Liver (tissue), 9 donors: ENCODE measurements around the gene CDC45. TPM values are rescaled to one million over a fixed set of nuclear protein-coding genes. Genes with fewer than 3 reads are reported as not detected.

ENCODE experiments used
- DNase-seq: peaks from one replicate; pipeline ENCODE4 v3.0.0-alpha.2; 2017; ENCODE audit warnings: low spot score
- H3K27ac ChIP-seq, 2 donors: one replicate each; pipeline ENCODE4 v1.7.0; 2013; ENCODE audit warnings: inconsistent platforms in 2 of 2, low read length in 2 of 2, control low read depth in 1 of 2, low read depth in 1 of 2, mild to moderate bottlenecking in 1 of 2
- H3K27me3 ChIP-seq, 4 donors: one replicate each; pipeline versions ENCODE4 v1.6.1 to v1.7.0; 2013; ENCODE audit warnings: low read length in 3 of 4, inconsistent platforms in 1 of 4, mild to moderate bottlenecking in 1 of 4, moderate library complexity in 1 of 4; ENCODE audit not compliant: control insufficient read depth in 4 of 4, insufficient read depth in 4 of 4
- H3K36me3 ChIP-seq, 4 donors: one replicate each; pipeline versions ENCODE4 v1.6.1 to v1.7.0; 2013; ENCODE audit warnings: low read length in 3 of 4, mild to moderate bottlenecking in 3 of 4, low read depth in 1 of 4, moderate library complexity in 1 of 4; ENCODE audit not compliant: control insufficient read depth in 4 of 4, insufficient read depth in 3 of 4
- H3K4me1 ChIP-seq, 4 donors: one replicate each; pipeline versions ENCODE4 v1.6.1 to v1.7.0; 2013; ENCODE audit warnings: low read length in 3 of 4, mild to moderate bottlenecking in 3 of 4, moderate library complexity in 1 of 4; ENCODE audit not compliant: control insufficient read depth in 4 of 4, insufficient read depth in 4 of 4
- H3K4me3 ChIP-seq, 3 donors: one replicate each; pipeline versions ENCODE4 v1.6.1 to v1.7.0; 2013; ENCODE audit warnings: low read length in 3 of 3, control low read depth in 1 of 3, low read depth in 1 of 3, mild to moderate bottlenecking in 1 of 3
- H3K9ac ChIP-seq, 2 donors: one replicate each; pipeline ENCODE4 v1.7.0; 2013; ENCODE audit warnings: low read length in 2 of 2, mild to moderate bottlenecking in 2 of 2, moderate library complexity in 2 of 2, control low read depth in 1 of 2, low read depth in 1 of 2
- H3K9me3 ChIP-seq, 4 donors: one replicate each; pipeline versions ENCODE4 v1.6.1 to v1.7.0; 2013; ENCODE audit warnings: low read length in 3 of 4; ENCODE audit not compliant: control insufficient read depth in 4 of 4
- EGR1 ChIP-seq, 2 donors: IDR thresholded peaks; 2 replicates each; pipeline ENCODE4 v1.6.1; 2016 to 2018; ENCODE audit warnings: antibody characterized with exemption in 2 of 2, low read depth in 2 of 2
- FOXA1 ChIP-seq: IDR thresholded peaks from 2 replicates; pipeline ENCODE4 v1.6.1; 2016; ENCODE audit warnings: antibody characterized with exemption
- HNF4A ChIP-seq, 2 donors: conservative IDR thresholded peaks; 2 replicates each; pipeline ENCODE4 v1.6.1; 2016; ENCODE audit warnings: antibody characterized with exemption in 2 of 2, mild to moderate bottlenecking in 2 of 2
- RAD21 ChIP-seq, 2 donors: IDR thresholded peaks; 2 replicates each; pipeline ENCODE4 v1.6.1; 2016; ENCODE audit warnings: antibody characterized with exemption in 2 of 2, mild to moderate bottlenecking in 2 of 2
- RXRA ChIP-seq, 2 donors: IDR thresholded peaks; 2 replicates each; pipeline ENCODE4 v1.6.1; 2017 to 2018; ENCODE audit warnings: antibody characterized with exemption in 2 of 2, mild to moderate bottlenecking in 1 of 2
- SP1 ChIP-seq: IDR thresholded peaks from 2 replicates; pipeline ENCODE4 v1.6.1; 2018; ENCODE audit warnings: antibody characterized with exemption, mild to moderate bottlenecking
- YY1 ChIP-seq: IDR thresholded peaks from 2 replicates; pipeline ENCODE4 v1.6.1; 2016; ENCODE audit warnings: antibody characterized with exemption, mild to moderate bottlenecking
- WGBS: extraction: QIAGEN DNeasy Blood & Tissue Kit; methylation state at CpG from one replicate; pipeline ENCODE4 v1.1.7; 2013; 5-methylcytosine and 5-hydroxymethylcytosine counted together
- polyA plus RNA-seq, 2 donors: library from polyadenylated mRNA; stranded (reverse) in 1 of 2; unstranded in 1 of 2; fragments of 200-250 nt in 1 of 2; fragments of >200 nt in 1 of 2; fragmentation: Nextera tagmentation in 1 of 2; extraction: Ambion mirVana in 1 of 2; gene quantifications; one replicate each; pipeline versions ENCODE4 v1.2.1 to v1.2.3, GENCODE V29; 2013 to 2015
- total RNA-seq, 2 donors: library from RNA; depleted of rRNA; stranded (reverse); fragments of >200 nt; gene quantifications; one replicate each; pipeline ENCODE4 v1.2.3, GENCODE V29; 2014
- TF ChIP-seq, protein P1 (sequence below): IDR thresholded peaks from 2 replicates; pipeline ENCODE4 v1.6.1; 2016; ENCODE audit warnings: antibody characterized with exemption
- TF ChIP-seq, protein P2 (sequence below): IDR thresholded peaks from 2 replicates; pipeline ENCODE4 v1.6.1; 2016; ENCODE audit warnings: antibody characterized with exemption
- TF ChIP-seq, protein P3 (sequence below): IDR thresholded peaks from 2 replicates; pipeline ENCODE4 v1.6.1; 2016; ENCODE audit warnings: antibody characterized with exemption, mild to moderate bottlenecking
- donor health status: healthy.
- donor health status: healthy.
- donor health status: healthy.
- donor health status: healthy.
- donor health status: healthy.

CDC45 gene
- total and polyA plus RNA-seq, 4 donors, result 0.33 to 15.5 (median 0.94) TPM

DNA sequence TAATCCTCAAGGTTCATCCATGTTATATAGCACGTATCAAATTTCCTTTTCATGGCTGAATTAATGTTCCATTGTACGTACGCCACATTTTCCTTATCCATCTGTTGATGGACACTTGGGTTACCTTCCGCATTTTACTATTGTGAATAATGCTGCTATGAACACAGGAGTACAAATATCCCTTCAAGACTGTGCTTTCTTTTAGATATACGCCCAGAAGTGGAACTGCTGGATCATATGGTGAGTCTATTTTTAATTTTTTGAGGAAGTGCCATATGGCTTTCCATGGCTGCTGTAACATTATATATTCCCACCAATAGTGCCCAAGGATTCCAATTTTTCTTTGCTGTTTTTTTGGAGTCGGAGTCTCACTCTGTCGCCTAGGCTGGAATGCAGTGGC, 41.4 kb upstream of the CDC45 start:
- Histone ChIP-seq H3K27me3 (no peaks in the 10 kb centered on the region), H3K27ac (no peak overlapping the region), H3K9me3 (no peaks in the 10 kb centered on the region), H3K4me1 (peaks cover 0 to 9% (median 3%) of the 10 kb centered on the region in 4 donors), H3K4me3 (no peak overlapping the region), H3K36me3 (peaks cover 3 to 17% (median 11%) of the 10 kb centered on the region in 4 donors), H3K9ac (no peak overlapping the region)
- no peak for DNase-seq
- TF ChIP-seq RAD21 (IDR thresholded peaks at IDR 0.05) (no peak), HNF4A (conservative IDR thresholded peaks at IDR 0.05) (no peak), EGR1 (IDR thresholded peaks at IDR 0.05; ENCODE audit: low read depth in 2 of 2) (no peak), YY1 (no peak)
- TF ChIP-seq, protein P1, sequence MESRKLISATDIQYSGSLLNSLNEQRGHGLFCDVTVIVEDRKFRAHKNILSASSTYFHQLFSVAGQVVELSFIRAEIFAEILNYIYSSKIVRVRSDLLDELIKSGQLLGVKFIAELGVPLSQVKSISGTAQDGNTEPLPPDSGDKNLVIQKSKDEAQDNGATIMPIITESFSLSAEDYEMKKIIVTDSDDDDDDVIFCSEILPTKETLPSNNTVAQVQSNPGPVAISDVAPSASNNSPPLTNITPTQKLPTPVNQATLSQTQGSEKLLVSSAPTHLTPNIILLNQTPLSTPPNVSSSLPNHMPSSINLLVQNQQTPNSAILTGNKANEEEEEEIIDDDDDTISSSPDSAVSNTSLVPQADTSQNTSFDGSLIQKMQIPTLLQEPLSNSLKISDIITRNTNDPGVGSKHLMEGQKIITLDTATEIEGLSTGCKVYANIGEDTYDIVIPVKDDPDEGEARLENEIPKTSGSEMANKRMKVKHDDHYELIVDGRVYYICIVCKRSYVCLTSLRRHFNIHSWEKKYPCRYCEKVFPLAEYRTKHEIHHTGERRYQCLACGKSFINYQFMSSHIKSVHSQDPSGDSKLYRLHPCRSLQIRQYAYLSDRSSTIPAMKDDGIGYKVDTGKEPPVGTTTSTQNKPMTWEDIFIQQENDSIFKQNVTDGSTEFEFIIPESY, result no peak
- TF ChIP-seq, protein P2, sequence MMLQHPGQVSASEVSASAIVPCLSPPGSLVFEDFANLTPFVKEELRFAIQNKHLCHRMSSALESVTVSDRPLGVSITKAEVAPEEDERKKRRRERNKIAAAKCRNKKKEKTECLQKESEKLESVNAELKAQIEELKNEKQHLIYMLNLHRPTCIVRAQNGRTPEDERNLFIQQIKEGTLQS, result no peak
- 84% methylated on average over 7 of the region's 7 CpGs for WGBS

DNA sequence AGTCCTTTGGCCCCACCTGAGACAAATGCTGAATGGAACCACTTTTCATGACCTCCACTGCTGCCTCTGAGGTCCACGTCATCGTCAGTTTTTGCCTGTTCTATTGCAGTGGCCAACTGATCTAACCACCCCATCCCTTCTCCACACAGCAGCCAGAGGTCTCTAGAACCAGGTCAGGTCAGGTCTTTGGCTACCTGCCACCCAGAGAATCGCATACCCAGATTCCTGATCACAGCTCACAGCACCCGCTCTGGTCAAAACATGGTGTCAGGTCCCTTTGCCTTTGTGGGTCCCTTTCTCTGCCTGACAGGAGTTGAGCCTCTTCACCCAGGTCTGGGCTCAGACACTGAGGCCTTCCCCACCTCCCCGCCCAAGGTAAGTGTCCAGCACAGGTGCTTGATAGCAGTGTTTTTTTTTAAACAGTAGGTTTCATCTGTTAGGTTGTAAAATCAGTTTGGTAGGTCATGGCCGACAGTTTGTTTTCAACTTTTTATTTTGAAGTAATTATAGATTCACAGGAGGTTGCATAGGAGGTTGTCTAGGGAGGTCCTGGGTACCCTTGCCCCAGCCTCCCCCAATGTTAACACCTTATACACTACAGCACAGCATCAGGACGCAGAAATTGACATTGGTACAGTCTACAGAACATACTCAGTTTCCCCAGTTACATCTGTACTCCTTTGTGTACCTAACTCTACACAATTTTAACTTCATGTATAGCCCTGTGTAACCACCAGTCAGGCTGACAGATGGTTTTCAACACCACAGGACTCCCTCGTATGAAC, 39.1 kb upstream of the CDC45 start:
- H3K9me3 ChIP-seq, result no peaks in the 10 kb centered on the region
- DNase-seq, result no peak
- TF ChIP-seq, protein P3, sequence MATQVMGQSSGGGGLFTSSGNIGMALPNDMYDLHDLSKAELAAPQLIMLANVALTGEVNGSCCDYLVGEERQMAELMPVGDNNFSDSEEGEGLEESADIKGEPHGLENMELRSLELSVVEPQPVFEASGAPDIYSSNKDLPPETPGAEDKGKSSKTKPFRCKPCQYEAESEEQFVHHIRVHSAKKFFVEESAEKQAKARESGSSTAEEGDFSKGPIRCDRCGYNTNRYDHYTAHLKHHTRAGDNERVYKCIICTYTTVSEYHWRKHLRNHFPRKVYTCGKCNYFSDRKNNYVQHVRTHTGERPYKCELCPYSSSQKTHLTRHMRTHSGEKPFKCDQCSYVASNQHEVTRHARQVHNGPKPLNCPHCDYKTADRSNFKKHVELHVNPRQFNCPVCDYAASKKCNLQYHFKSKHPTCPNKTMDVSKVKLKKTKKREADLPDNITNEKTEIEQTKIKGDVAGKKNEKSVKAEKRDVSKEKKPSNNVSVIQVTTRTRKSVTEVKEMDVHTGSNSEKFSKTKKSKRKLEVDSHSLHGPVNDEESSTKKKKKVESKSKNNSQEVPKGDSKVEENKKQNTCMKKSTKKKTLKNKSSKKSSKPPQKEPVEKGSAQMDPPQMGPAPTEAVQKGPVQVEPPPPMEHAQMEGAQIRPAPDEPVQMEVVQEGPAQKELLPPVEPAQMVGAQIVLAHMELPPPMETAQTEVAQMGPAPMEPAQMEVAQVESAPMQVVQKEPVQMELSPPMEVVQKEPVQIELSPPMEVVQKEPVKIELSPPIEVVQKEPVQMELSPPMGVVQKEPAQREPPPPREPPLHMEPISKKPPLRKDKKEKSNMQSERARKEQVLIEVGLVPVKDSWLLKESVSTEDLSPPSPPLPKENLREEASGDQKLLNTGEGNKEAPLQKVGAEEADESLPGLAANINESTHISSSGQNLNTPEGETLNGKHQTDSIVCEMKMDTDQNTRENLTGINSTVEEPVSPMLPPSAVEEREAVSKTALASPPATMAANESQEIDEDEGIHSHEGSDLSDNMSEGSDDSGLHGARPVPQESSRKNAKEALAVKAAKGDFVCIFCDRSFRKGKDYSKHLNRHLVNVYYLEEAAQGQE, result no peak
- TF ChIP-seq RXRA (IDR thresholded peaks at IDR 0.05) (peak; percentile 74 to 85), FOXA1 (no peak), HNF4A (conservative IDR thresholded peaks at IDR 0.05) (peak in 1 of 2 donors; percentile 22), RAD21 (IDR thresholded peaks at IDR 0.05) (peak; percentile 14 to 54), SP1 (peak; percentile 37)
- 60% methylated on average over 8 of the region's 8 CpGs for WGBS
- H3K27me3 ChIP-seq, result no peaks in the 10 kb centered on the region
- H3K4me3 ChIP-seq, result no peak overlapping the region
- H3K4me1 ChIP-seq, result peaks cover 0 to 7% (median 0%) of the 10 kb centered on the region in 4 donors
- H3K9ac ChIP-seq, result no peak overlapping the region
- peaks cover 0 to 19% (median 7%) of the 10 kb centered on the region in 4 donors for H3K36me3 ChIP-seq
- peak overlapping the region in 1 of 2 donors; percentile 42 for H3K27ac ChIP-seq

DNA sequence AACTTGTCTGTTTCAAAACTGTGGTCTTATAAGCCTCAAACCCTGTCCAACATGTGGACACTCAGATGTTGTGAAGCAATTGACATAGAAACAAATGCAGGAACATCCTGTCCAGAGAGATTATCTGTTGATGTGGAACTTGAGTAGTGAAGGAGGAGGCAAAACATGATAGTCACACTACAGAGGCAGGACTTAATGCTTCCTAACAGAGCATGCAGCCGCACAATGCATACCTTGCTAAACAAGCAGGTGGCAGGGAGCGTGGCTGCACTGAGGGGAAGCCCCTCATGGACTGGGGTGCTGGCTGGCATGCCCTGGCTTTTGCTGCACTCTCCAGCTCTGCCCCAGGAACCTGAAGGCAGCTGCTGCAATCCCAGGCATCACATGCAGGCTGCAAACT, 37.6 kb upstream of the CDC45 start:
- WGBS, result 96% methylated on average over 2 of the region's 2 CpGs
- H3K9me3 ChIP-seq, result no peaks in the 10 kb centered on the region
- H3K4me1 ChIP-seq, result peaks cover 0 to 17% (median 7%) of the 10 kb centered on the region in 4 donors
- no peak overlapping the region for H3K27ac ChIP-seq
- no peak overlapping the region for H3K4me3 ChIP-seq
- H3K27me3 ChIP-seq, result no peaks in the 10 kb centered on the region
- no peak overlapping the region for H3K9ac ChIP-seq
- peaks cover 0 to 13% (median 4%) of the 10 kb centered on the region in 4 donors for H3K36me3 ChIP-seq
- TF ChIP-seq, protein P3, result no peak
- no peak for DNase-seq
